ENCODE results near the gene HOXD11.

The HOXD11 gene

GRCh38 chr2:176126929-176127773, 20.1 kb downstream of the HOXD11 start:
- H3K27me3 ChIP-seq (ENCODE audit: control insufficient read depth, low read length) = peaks cover 11% of the 10 kb centered on the region; the same call in 1 of the 2 replicates

DNA sequence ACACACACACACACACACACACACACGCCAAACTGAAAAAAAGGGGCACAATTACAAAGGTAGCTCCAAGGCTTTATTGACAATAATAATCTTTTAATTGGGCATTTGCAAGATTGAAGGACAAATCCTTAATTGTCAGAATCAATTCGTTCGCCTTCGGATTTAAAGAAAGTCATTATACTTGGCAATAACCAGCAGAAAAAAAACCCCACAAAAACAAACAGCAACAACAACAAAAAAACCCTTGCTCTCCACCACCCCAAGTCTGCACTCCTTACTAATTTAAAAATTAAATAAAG, 20.6 kb downstream of the HOXD11 start:
- Histone ChIP-seq H3K27me3 (ENCODE audit: control insufficient read depth, low read length) (peaks cover 11% of the 10 kb centered on the region; the same call in 1 of the 2 replicates), H4K20me1 (ENCODE audit: control insufficient read depth, insufficient read depth, low read depth, low read length) (no peaks in the 10 kb centered on the region), H3K79me2 (ENCODE audit: control insufficient read depth, low read length) (no peaks in the 10 kb centered on the region), H3K9me2 (replicated peaks; ENCODE audit: control insufficient read depth, low read length) (no peaks in the 10 kb centered on the region), H3K27ac (ENCODE audit: low read depth, low read length) (no peak overlapping the region), H3F3A (ENCODE audit: control insufficient read depth, insufficient read depth) (no peaks in the 10 kb centered on the region), H3K4me2 (ENCODE audit: low read length) (no peak overlapping the region), H3K4me3 (ENCODE audit: low read length) (no peak overlapping the region), H3K4me1 (ENCODE audit: control insufficient read depth, low read length) (no peaks in the 10 kb centered on the region), H3K9me3 (ENCODE audit: control insufficient read depth, insufficient read depth, low read length) (no peaks in the 10 kb centered on the region), H3K36me3 (ENCODE audit: control insufficient read depth, low read length) (no peaks in the 10 kb centered on the region)
- TF ChIP-seq EZH2phosphoT487 (IDR thresholded peaks at IDR 0.05; ENCODE audit: borderline replicate concordance, low read length) = no peak
- TF ChIP-seq, protein P1, sequence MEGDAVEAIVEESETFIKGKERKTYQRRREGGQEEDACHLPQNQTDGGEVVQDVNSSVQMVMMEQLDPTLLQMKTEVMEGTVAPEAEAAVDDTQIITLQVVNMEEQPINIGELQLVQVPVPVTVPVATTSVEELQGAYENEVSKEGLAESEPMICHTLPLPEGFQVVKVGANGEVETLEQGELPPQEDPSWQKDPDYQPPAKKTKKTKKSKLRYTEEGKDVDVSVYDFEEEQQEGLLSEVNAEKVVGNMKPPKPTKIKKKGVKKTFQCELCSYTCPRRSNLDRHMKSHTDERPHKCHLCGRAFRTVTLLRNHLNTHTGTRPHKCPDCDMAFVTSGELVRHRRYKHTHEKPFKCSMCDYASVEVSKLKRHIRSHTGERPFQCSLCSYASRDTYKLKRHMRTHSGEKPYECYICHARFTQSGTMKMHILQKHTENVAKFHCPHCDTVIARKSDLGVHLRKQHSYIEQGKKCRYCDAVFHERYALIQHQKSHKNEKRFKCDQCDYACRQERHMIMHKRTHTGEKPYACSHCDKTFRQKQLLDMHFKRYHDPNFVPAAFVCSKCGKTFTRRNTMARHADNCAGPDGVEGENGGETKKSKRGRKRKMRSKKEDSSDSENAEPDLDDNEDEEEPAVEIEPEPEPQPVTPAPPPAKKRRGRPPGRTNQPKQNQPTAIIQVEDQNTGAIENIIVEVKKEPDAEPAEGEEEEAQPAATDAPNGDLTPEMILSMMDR (IDR thresholded peaks at IDR 0.05; ENCODE audit: low read depth, low read length, poor library complexity, severe bottlenecking) = no peak

More at GRCh38 chr2:176126929-176127773, 20.1 kb downstream of the HOXD11 start:
- no peak overlapping the region for H3K4me3 ChIP-seq (ENCODE audit: low read length)
- no peaks in the 10 kb centered on the region for H3K4me1 ChIP-seq (ENCODE audit: control insufficient read depth, low read length)
- H3K4me2 ChIP-seq (ENCODE audit: low read length) = no peak overlapping the region
- H3K9me2 ChIP-seq (replicated peaks; ENCODE audit: control insufficient read depth, low read length) = no peaks in the 10 kb centered on the region
- no peaks in the 10 kb centered on the region for H3K9me3 ChIP-seq (ENCODE audit: control insufficient read depth, insufficient read depth, low read length)
- H3F3A ChIP-seq (ENCODE audit: control insufficient read depth, insufficient read depth) = no peaks in the 10 kb centered on the region
- TF ChIP-seq EZH2phosphoT487 (IDR thresholded peaks at IDR 0.05; ENCODE audit: borderline replicate concordance, low read length) = no peak
- TF ChIP-seq, protein P1 (IDR thresholded peaks at IDR 0.05; ENCODE audit: low read depth, low read length, poor library complexity, severe bottlenecking) = peak; percentile 83
- H3K27ac ChIP-seq (ENCODE audit: low read depth, low read length) = no peak overlapping the region
- no peaks in the 10 kb centered on the region for H3K36me3 ChIP-seq (ENCODE audit: control insufficient read depth, low read length)
- H4K20me1 ChIP-seq (ENCODE audit: control insufficient read depth, insufficient read depth, low read depth, low read length) = no peaks in the 10 kb centered on the region
- no peaks in the 10 kb centered on the region for H3K79me2 ChIP-seq (ENCODE audit: control insufficient read depth, low read length)

- Histone ChIP-seq H3K9me3 (ENCODE audit: control insufficient read depth, insufficient read depth, low read length) (no peaks in the 10 kb centered on the region), H3K27me3 (ENCODE audit: control insufficient read depth, low read length) (peaks cover 11% of the 10 kb centered on the region; the same call in 1 of the 2 replicates), H3K4me3 (ENCODE audit: low read length) (no peak overlapping the region), H3K9me2 (replicated peaks; ENCODE audit: control insufficient read depth, low read length) (no peaks in the 10 kb centered on the region), H3K4me1 (ENCODE audit: control insufficient read depth, low read length) (no peaks in the 10 kb centered on the region), H3K36me3 (ENCODE audit: control insufficient read depth, low read length) (no peaks in the 10 kb centered on the region), H3F3A (ENCODE audit: control insufficient read depth, insufficient read depth) (no peaks in the 10 kb centered on the region), H4K20me1 (ENCODE audit: control insufficient read depth, insufficient read depth, low read depth, low read length) (no peaks in the 10 kb centered on the region), H3K4me2 (ENCODE audit: low read length) (no peak overlapping the region), H3K27ac (ENCODE audit: low read depth, low read length) (no peak overlapping the region), H3K79me2 (ENCODE audit: control insufficient read depth, low read length) (no peaks in the 10 kb centered on the region)
- TF ChIP-seq EZH2phosphoT487 (IDR thresholded peaks at IDR 0.05; ENCODE audit: borderline replicate concordance, low read length) = no peak
- TF ChIP-seq, protein P1 (IDR thresholded peaks at IDR 0.05; ENCODE audit: low read depth, low read length, poor library complexity, severe bottlenecking) = no peak
Measured at GRCh38 chr2:176128172-176128981, 21.3 kb downstream of the HOXD11 start.

Data from DOHH2 (cell line).